K562 (cell line): ENCODE data around the gene TAF11L9. TPM values are rescaled to one million over a fixed set of nuclear protein-coding genes. Genes with fewer than 3 reads are reported as not detected.
"Not testable (repeated sequence)": the region's sequence is repeated elsewhere in the genome, so short reads cannot be mapped to it uniquely, and the experiment has no call there.

Source experiments
- ATAC-seq: fragments of 200-7000 bp; cut with Tn5 transposase; 3 replicates; pipeline ENCODE4 v1.9.1; 2020; ENCODE audit warnings: moderate library complexity
- BruUV-seq: library from RNA; stranded (reverse); fragments of 400-500 nt; replicated peaks from 2 replicates; lab custom pipeline; 2021; lab: Mats Ljungman, UMichigan
- CTCF ChIA-PET: fragments of 300-600 bp; formaldehyde crosslinking; extraction: SDS; loops from one replicate; lab custom pipeline; 2021; ENCODE audit warnings: low intra/inter-chr PET ratio; lab: Yijun Ruan, JAX
- POLR2A ChIA-PET: fragments of 300-600, 350-650 bp; sonication (Branson Sonifier 250); formaldehyde crosslinking; extraction: SDS; loops from one replicate; lab custom pipeline; 2021; ENCODE audit warnings: antibody characterized with exemption, inconsistent platforms; lab: Yijun Ruan, JAX
- DNase-seq, 4 experiments: peaks; one replicate each; pipeline versions ENCODE4 v3.0.0 to v3.0.0-alpha.2; 2011 to 2018; ENCODE audit warnings: low spot score in 3 of 4, mixed read lengths in 3 of 4; ENCODE audit errors: extremely low read depth in 1 of 4
- FAIRE-seq: peaks from 2 replicates; lab custom pipeline; 2011; peaks lifted over from hg19 to GRCh38; lab: Jason Lieb, UNC
- H2AFZ ChIP-seq: 2 replicates; pipeline ENCODE4 v1.6.0; 2011; ENCODE audit warnings: low read depth, low read length, control low read depth, inconsistent platforms
- H3K27ac ChIP-seq: fragments of 200-600 bp; 3 replicates; pipeline ENCODE4 v1.8.0; 2011; ENCODE audit warnings: low read depth, mild to moderate bottlenecking, control low read depth, inconsistent platforms, low read length, moderate library complexity, mixed read lengths; ENCODE audit errors: extremely low read depth
- H3K27me3 ChIP-seq, 2 experiments: fragments of 300-600 bp in 1 of 2; 2 replicates in 1 of 2; 3 replicates in 1 of 2; pipeline versions ENCODE4 v1.6.0 to v1.8.0; 2011; ENCODE audit warnings: inconsistent platforms in 2 of 2, low read length in 2 of 2, mild to moderate bottlenecking in 1 of 2, mixed read lengths in 1 of 2, moderate library complexity in 1 of 2; ENCODE audit not compliant: control insufficient read depth in 2 of 2, insufficient read depth in 2 of 2
- H3K36me3 ChIP-seq: fragments of 300-600 bp; 3 replicates; pipeline ENCODE4 v1.8.0; 2011; ENCODE audit warnings: mild to moderate bottlenecking, low read length, inconsistent platforms; ENCODE audit not compliant: control insufficient read depth, insufficient read depth
- H3K4me1 ChIP-seq, 2 experiments: fragments of 200-600 bp in 1 of 2; replicated peaks in 1 of 2; 2 replicates in 1 of 2; 3 replicates in 1 of 2; pipeline versions ENCODE4 v1.5.1 to v1.8.0; 2011; ENCODE audit warnings: inconsistent platforms in 2 of 2, low read length in 2 of 2, mild to moderate bottlenecking in 1 of 2, mixed read lengths in 1 of 2, moderate library complexity in 1 of 2; ENCODE audit not compliant: control insufficient read depth in 2 of 2, insufficient read depth in 2 of 2
- H3K4me2 ChIP-seq: 2 replicates; pipeline ENCODE4 v1.6.1; 2011; ENCODE audit warnings: low read length, control low read depth, inconsistent platforms, mixed read lengths; ENCODE audit not compliant: insufficient read depth
- H3K4me3 ChIP-seq: fragments of 200-600 bp; sonication (generic), shearing (Covaris generic); 2 replicates; pipeline ENCODE4 v1.5.1; 2016; ENCODE audit warnings: control low read depth, inconsistent platforms
- H3K79me2 ChIP-seq: fragments of 200-600 bp; 3 replicates; pipeline ENCODE4 v1.8.0; 2011; ENCODE audit warnings: low read length, inconsistent platforms; ENCODE audit not compliant: control insufficient read depth, insufficient read depth
- H3K9ac ChIP-seq, 2 experiments: 2 replicates each; pipeline versions ENCODE4 v1.6.0 to v1.6.1; 2011; ENCODE audit warnings: low read depth in 2 of 2, low read length in 2 of 2, control low read depth in 1 of 2, inconsistent platforms in 1 of 2, mild to moderate bottlenecking in 1 of 2, mixed read lengths in 1 of 2; ENCODE audit not compliant: insufficient read depth in 1 of 2
- H3K9me1 ChIP-seq: one replicate; pipeline ENCODE4 v1.6.0; 2011; ENCODE audit warnings: inconsistent platforms, mild to moderate bottlenecking, low read length, moderate library complexity; ENCODE audit not compliant: control insufficient read depth, insufficient read depth
- H3K9me3 ChIP-seq: replicated peaks from 2 replicates; pipeline ENCODE4 v1.5.1; 2011; ENCODE audit warnings: low read depth, low read length, inconsistent platforms; ENCODE audit not compliant: control insufficient read depth, insufficient read depth
- H4K20me1 ChIP-seq: replicated peaks from 2 replicates; pipeline ENCODE4 v1.6.1; 2011; ENCODE audit warnings: low read length, inconsistent platforms, mixed read lengths; ENCODE audit not compliant: control insufficient read depth, insufficient read depth
- WGBS: fragments of 100-300 bp; shearing (Covaris generic); methylation state at CpG from one replicate; pipeline ENCODE4 v1.1.6; 2016; ENCODE audit warnings: low coverage, mixed read lengths; ENCODE audit not compliant: insufficient coverage; ENCODE audit errors: missing lambda C conversion rate; 5-methylcytosine and 5-hydroxymethylcytosine counted together
- in situ Hi-C: fragments of 300-500 bp; cut with MboI; formaldehyde crosslinking; loops from 4 replicates; pipeline ENCODE4 v1.15.0; 2018; ENCODE audit warnings: inconsistent platforms, mixed read lengths
- intact Hi-C: fragments of 100-400 bp; cut with micrococcal nuclease; formaldehyde crosslinking; loops from 2 replicates; pipeline ENCODE4 v1.14.2; 2022
- polyA plus RNA-seq, 8 experiments: library from polyadenylated mRNA; depleted of rRNA in 4 of 8; stranded (reverse) in 5 of 8; unstranded in 3 of 8; fragments of >200 nt; fragmentation: Nextera tagmentation in 2 of 8; fragmentation: Illumina TruSeq in 1 of 8; extraction: Ambion mirVana in 2 of 8; extraction: Trizol in 1 of 8; gene quantifications; 2 replicates each; pipeline versions ENCODE4 v1.2.1 to v1.2.3, GENCODE V29; 2011 to 2014; ENCODE audit warnings: inconsistent platforms in 1 of 8, missing spikeins in 1 of 8
- total RNA-seq, 7 experiments: library from RNA; depleted of rRNA in 6 of 7; stranded (reverse); fragments of >200 nt in 6 of 7; fragmentation: Illumina TruSeq in 2 of 7; extraction: Trizol in 2 of 7; gene quantifications; 2 replicates each; pipeline versions ENCODE4 v1.2.1 to v1.2.3, GENCODE V29; 2011 to 2021; ENCODE audit warnings: low replicate concordance in 1 of 7

The TAF11L9 gene
- total and polyA plus RNA-seq, 9 of the 15 experiments (the other 6 are each of a cell fraction or from before 2014, with no cell fraction given): 0.20 to 0.68 (median 0.29) TPM; not detected in 4

DNA sequence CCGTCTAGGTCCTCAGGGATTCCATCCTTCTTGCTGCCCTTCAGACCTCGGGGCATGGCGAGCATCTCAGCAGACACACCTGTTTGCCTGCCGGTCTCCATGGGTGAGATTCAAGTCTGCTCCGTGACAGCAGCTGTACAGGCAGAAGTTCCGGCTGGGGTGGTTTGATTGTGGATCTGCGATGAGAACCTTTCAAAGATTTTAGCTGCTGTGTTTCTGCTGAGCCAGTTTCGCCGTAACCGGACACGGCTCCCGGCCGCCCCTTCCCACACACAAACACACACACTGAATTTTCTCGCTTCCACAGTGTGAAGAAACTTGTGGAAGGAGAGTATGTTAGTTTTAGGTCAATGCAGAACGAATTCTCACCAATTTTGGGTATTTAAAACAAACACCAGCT lies 3.5 kb upstream of the TAF11L9 start, which contains the start of gene TAF11L10:
Gene TAF11L10, minus strand, starts transcription at position 101 of the 400 bp plus-strand sequence.
- H3K27me3 ChIP-seq, H3K4me3 ChIP-seq, CTCF ChIA-PET, H3K9me3 ChIP-seq, DNase-seq, FAIRE-seq, H3K4me2 ChIP-seq, H4K20me1 ChIP-seq, H3K9ac ChIP-seq, H3K27ac ChIP-seq, BruUV-seq, H3K4me1 ChIP-seq, POLR2A ChIA-PET, H3K79me2 ChIP-seq, H3K9me1 ChIP-seq, intact Hi-C loops, H3K36me3 ChIP-seq, ATAC-seq, H2AFZ ChIP-seq: not testable (repeated sequence)
- no CpG with 5 or more reads among the region's 15 CpGs for WGBS
- in situ Hi-C loops: loop anchor here (10.0 to 25.0 kb wide), 3 partner anchors 113 to 685 kb away; no protein-coding TSS in a partner anchor

DNA sequence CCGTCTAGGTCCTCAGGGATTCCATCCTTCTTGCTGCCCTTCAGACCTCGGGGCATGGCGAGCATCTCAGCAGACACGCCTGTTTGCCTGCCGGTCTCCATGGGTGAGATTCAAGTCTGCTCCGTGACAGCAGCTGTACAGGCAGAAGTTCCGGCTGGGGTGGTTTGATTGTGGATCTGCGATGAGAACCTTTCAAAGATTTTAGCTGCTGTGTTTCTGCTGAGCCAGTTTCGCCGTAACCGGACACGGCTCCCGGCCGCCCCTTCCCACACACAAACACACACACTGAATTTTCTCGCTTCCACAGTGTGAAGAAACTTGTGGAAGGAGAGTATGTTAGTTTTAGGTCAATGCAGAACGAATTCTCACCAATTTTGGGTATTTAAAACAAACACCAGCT lies 3.3 kb downstream of the TAF11L9 start, which contains the start of gene TAF11L8:
Gene TAF11L8, minus strand, starts transcription at position 101 of the 400 bp plus-strand sequence.
- CTCF ChIA-PET: not testable (repeated sequence)

DNA sequence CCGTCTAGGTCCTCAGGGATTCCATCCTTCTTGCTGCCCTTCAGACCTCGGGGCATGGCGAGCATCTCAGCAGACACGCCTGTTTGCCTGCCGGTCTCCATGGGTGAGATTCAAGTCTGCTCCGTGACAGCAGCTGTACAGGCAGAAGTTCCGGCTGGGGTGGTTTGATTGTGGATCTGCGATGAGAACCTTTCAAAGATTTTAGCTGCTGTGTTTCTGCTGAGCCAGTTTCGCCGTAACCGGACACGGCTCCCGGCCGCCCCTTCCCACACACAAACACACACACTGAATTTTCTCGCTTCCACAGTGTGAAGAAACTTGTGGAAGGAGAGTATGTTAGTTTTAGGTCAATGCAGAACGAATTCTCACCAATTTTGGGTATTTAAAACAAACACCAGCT lies 8.5 kb downstream of the TAF11L9 start, which contains the start of gene TAF11L7:
Gene TAF11L7, minus strand, starts transcription at position 101 of the 400 bp plus-strand sequence.
- POLR2A ChIA-PET, FAIRE-seq, H3K9me1 ChIP-seq, H3K27me3 ChIP-seq, BruUV-seq, H3K4me2 ChIP-seq, intact Hi-C loops, H2AFZ ChIP-seq, H3K79me2 ChIP-seq, H4K20me1 ChIP-seq, CTCF ChIA-PET, H3K4me1 ChIP-seq, H3K9me3 ChIP-seq, H3K9ac ChIP-seq, H3K36me3 ChIP-seq, H3K27ac ChIP-seq, H3K4me3 ChIP-seq, DNase-seq, ATAC-seq: not testable (repeated sequence)
- no CpG with 5 or more reads among the region's 16 CpGs for WGBS
- in situ Hi-C loops: loop anchor here (25.0 kb wide), 2 partner anchors 348 to 673 kb away; no protein-coding TSS in a partner anchor

More for the DNA sequence above, 3.3 kb downstream of the TAF11L9 start, which contains the start of gene TAF11L8:
- H2AFZ ChIP-seq, H3K4me1 ChIP-seq, H3K79me2 ChIP-seq, H3K4me3 ChIP-seq, POLR2A ChIA-PET, H3K9me3 ChIP-seq, H3K9me1 ChIP-seq, DNase-seq, H3K4me2 ChIP-seq, H4K20me1 ChIP-seq, H3K36me3 ChIP-seq, H3K27me3 ChIP-seq, H3K27ac ChIP-seq, H3K9ac ChIP-seq, FAIRE-seq, ATAC-seq, intact Hi-C loops, BruUV-seq: not testable (repeated sequence)
- WGBS: no CpG with 5 or more reads among the region's 16 CpGs
- in situ Hi-C loops: loop anchor here (10.0 to 25.0 kb wide), 3 partner anchors 106 to 679 kb away; no protein-coding TSS in a partner anchor
